ENCODE data around the gene KRT83.

DNA sequence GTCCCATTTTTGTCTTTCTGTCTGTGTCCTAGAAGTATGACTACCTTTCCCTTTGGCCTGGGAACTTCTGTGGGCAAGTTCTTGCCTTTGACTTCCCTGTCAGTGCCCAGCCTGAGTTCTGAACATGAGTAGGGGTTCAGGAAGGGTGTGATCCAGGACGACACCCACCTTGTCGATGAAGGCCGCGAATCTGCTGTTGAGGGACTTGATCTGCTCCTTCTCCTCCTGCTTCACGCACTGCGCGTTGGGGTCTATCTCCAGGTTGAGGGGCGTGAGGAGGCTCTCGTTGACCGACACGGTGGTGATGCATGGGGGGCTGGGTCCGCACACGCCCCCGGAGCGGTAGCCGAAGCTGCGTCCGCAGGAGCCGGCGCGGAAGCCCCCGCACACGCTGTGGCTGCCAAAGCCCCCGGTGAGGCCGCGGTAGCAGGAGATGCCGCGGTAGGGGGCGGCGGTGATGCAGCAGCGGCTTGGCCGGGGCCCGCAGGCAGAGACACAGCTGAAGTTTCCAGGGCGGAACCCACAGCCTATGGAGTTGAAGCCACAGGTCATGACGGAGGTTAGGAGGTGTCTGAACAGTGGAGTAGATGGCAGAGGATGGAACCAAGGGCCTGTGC, at the start of gene KRT83:
- TF ChIP-seq, protein P1, sequence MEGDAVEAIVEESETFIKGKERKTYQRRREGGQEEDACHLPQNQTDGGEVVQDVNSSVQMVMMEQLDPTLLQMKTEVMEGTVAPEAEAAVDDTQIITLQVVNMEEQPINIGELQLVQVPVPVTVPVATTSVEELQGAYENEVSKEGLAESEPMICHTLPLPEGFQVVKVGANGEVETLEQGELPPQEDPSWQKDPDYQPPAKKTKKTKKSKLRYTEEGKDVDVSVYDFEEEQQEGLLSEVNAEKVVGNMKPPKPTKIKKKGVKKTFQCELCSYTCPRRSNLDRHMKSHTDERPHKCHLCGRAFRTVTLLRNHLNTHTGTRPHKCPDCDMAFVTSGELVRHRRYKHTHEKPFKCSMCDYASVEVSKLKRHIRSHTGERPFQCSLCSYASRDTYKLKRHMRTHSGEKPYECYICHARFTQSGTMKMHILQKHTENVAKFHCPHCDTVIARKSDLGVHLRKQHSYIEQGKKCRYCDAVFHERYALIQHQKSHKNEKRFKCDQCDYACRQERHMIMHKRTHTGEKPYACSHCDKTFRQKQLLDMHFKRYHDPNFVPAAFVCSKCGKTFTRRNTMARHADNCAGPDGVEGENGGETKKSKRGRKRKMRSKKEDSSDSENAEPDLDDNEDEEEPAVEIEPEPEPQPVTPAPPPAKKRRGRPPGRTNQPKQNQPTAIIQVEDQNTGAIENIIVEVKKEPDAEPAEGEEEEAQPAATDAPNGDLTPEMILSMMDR (tag by site-specific recombination; IDR thresholded peaks at IDR 0.05) = no peak
- TF ChIP-seq ZNF391 (tag by site-specific recombination; IDR thresholded peaks at IDR 0.05; ENCODE audit: borderline replicate concordance, low read depth) (no peak), BCL11A (tag by site-specific recombination; IDR thresholded peaks at IDR 0.05; ENCODE audit: low read depth) (no peak), ZNF585B (tag by site-specific recombination; IDR thresholded peaks at IDR 0.05) (no peak), ZNF324 (tag by site-specific recombination; IDR thresholded peaks at IDR 0.05) (no peak), RBAK (tag by site-specific recombination; IDR thresholded peaks at IDR 0.05) (no peak), ZFP37 (tag by site-specific recombination; IDR thresholded peaks at IDR 0.05) (no peak)
- TF ChIP-seq, protein P2, sequence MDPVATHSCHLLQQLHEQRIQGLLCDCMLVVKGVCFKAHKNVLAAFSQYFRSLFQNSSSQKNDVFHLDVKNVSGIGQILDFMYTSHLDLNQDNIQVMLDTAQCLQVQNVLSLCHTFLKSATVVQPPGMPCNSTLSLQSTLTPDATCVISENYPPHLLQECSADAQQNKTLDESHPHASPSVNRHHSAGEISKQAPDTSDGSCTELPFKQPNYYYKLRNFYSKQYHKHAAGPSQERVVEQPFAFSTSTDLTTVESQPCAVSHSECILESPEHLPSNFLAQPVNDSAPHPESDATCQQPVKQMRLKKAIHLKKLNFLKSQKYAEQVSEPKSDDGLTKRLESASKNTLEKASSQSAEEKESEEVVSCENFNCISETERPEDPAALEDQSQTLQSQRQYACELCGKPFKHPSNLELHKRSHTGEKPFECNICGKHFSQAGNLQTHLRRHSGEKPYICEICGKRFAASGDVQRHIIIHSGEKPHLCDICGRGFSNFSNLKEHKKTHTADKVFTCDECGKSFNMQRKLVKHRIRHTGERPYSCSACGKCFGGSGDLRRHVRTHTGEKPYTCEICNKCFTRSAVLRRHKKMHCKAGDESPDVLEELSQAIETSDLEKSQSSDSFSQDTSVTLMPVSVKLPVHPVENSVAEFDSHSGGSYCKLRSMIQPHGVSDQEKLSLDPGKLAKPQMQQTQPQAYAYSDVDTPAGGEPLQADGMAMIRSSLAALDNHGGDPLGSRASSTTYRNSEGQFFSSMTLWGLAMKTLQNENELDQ (tag by site-specific recombination; IDR thresholded peaks at IDR 0.05; ENCODE audit: low read depth) = no peak
- TF ChIP-seq, protein P3, sequence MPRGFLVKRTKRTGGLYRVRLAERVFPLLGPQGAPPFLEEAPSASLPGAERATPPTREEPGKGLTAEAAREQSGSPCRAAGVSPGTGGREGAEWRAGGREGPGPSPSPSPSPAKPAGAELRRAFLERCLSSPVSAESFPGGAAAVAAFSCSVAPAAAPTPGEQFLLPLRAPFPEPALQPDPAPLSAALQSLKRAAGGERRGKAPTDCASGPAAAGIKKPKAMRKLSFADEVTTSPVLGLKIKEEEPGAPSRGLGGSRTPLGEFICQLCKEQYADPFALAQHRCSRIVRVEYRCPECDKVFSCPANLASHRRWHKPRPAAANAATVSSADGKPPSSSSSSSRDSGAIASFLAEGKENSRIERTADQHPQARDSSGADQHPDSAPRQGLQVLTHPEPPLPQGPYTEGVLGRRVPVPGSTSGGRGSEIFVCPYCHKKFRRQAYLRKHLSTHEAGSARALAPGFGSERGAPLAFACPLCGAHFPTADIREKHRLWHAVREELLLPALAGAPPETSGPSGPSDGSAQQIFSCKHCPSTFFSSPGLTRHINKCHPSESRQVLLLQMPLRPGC (tag by site-specific recombination; IDR thresholded peaks at IDR 0.05) = no peak
- TF ChIP-seq, protein P4, sequence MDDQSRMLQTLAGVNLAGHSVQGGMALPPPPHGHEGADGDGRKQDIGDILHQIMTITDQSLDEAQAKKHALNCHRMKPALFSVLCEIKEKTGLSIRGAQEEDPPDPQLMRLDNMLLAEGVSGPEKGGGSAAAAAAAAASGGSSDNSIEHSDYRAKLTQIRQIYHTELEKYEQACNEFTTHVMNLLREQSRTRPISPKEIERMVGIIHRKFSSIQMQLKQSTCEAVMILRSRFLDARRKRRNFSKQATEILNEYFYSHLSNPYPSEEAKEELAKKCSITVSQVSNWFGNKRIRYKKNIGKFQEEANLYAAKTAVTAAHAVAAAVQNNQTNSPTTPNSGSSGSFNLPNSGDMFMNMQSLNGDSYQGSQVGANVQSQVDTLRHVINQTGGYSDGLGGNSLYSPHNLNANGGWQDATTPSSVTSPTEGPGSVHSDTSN (CRISPR knock-in tag; IDR thresholded peaks at IDR 0.05) = no peak
- TF ChIP-seq, protein P5, sequence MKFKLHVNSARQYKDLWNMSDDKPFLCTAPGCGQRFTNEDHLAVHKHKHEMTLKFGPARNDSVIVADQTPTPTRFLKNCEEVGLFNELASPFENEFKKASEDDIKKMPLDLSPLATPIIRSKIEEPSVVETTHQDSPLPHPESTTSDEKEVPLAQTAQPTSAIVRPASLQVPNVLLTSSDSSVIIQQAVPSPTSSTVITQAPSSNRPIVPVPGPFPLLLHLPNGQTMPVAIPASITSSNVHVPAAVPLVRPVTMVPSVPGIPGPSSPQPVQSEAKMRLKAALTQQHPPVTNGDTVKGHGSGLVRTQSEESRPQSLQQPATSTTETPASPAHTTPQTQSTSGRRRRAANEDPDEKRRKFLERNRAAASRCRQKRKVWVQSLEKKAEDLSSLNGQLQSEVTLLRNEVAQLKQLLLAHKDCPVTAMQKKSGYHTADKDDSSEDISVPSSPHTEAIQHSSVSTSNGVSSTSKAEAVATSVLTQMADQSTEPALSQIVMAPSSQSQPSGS (tag by site-specific recombination; IDR thresholded peaks at IDR 0.05; ENCODE audit: low read depth) = no peak

Data from HEK293 (cell line).